Thyroid gland (tissue), 4 donors: ENCODE results near the gene MCOLN3. TPM values are rescaled to one million over a fixed set of nuclear protein-coding genes. Genes with fewer than 3 reads are reported as not detected.
"Not testable (repeated sequence)": the region's sequence is repeated elsewhere in the genome, so short reads cannot be mapped to it uniquely, and the experiment has no call there.

Experiments used
- DNase-seq, 2 donors: peaks; one replicate each; pipeline ENCODE4 v3.0.0-alpha.2; 2019
- H3K27ac ChIP-seq, 3 donors: fragments of 200-600 bp; sonication (generic); 1 replicate in 2 of 3; 2 replicates in 1 of 3; pipeline ENCODE4 v1.5.1; 2016 to 2019; ENCODE audit warnings: mild to moderate bottlenecking in 1 of 3, moderate library complexity in 1 of 3
- H3K27me3 ChIP-seq: fragments of 200-600 bp; sonication (generic); one replicate; pipeline ENCODE4 v1.5.1; 2019
- H3K36me3 ChIP-seq, 2 donors: fragments of 200-600 bp; sonication (generic); one replicate each; pipeline ENCODE4 v1.5.1; 2016 to 2019
- H3K4me1 ChIP-seq, 2 donors: fragments of 200-600 bp; sonication (generic); one replicate each; pipeline ENCODE4 v1.5.1; 2017 to 2019
- H3K4me3 ChIP-seq, 3 donors: fragments of 200-600 bp; sonication (generic); replicated peaks in 1 of 3; 1 replicate in 2 of 3; 2 replicates in 1 of 3; pipeline ENCODE4 v1.5.1; 2016; ENCODE audit warnings: mild to moderate bottlenecking in 1 of 3
- H3K9me3 ChIP-seq: fragments of 200-600 bp; sonication (generic); one replicate; pipeline ENCODE4 v1.5.1; 2017
- CTCF ChIP-seq, 6 experiments: fragments of 200-600 bp in 3 of 6; fragments of 450-650 bp in 3 of 6; sonication (generic) in 3 of 6; IDR thresholded peaks; one replicate each; pipeline ENCODE4 v1.5.1; 2016 to 2019; ENCODE audit warnings: antibody characterized with exemption in 6 of 6, mild to moderate bottlenecking in 2 of 6, inconsistent platforms in 1 of 6, moderate library complexity in 1 of 6
- POLR2A ChIP-seq, 2 donors: fragments of 450-650 bp; IDR thresholded peaks; one replicate each; pipeline ENCODE4 v1.6.1; 2017; ENCODE audit warnings: antibody characterized with exemption in 2 of 2, mild to moderate bottlenecking in 2 of 2, moderate library complexity in 1 of 2
- WGBS, 2 donors: methylation state at CpG; one replicate each; pipeline ENCODE4 v1.1.5; 2017; 5-methylcytosine and 5-hydroxymethylcytosine counted together
- intact Hi-C: fragments of 100-400 bp; cut with DNase I; formaldehyde crosslinking; loops from one replicate; pipeline ENCODE4 v1.15.1; 2023
- total RNA-seq, 4 donors: library from RNA; depleted of rRNA; stranded (reverse); fragments of >200 nt; gene quantifications; one replicate each; pipeline ENCODE4 v1.2.3, GENCODE V29; 2016

Gene MCOLN3
- total RNA-seq, 4 donors from 2014 or later = 1.8 to 8.3 (median 3.4) TPM

DNA sequence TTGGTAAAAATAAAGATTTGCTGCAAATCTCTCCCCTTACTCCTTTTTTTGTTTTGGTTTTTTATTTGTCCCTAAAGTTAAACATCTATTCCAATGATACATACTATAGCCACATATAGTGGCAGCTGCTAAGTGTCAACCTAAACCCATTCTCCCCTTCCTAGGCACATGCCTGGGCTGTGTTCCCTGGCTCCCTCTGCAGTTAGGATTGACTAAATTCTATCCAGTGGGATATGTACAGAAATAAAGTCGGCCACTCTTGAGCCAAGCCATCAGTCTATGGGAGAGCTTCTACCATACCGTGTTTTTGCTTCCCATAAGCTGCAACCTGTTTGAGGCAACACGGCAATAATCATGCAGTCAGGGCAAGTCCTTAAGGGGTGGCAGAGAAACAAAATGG is 23.6 kb downstream of the MCOLN3 start:
- Histone ChIP-seq H3K27ac (no peak overlapping the region), H3K27me3 (no peaks in the 10 kb centered on the region), H3K4me1 (no peaks in the 10 kb centered on the region), H3K4me3 (no peak overlapping the region), H3K36me3 (no peaks in the 10 kb centered on the region), H3K9me3 (no peaks in the 10 kb centered on the region)
- TF ChIP-seq POLR2A (IDR thresholded peaks at IDR 0.05) (no peak), CTCF (IDR thresholded peaks at IDR 0.05) (no peak)
- 85 to 93% methylated on average over 3 of the region's 3 CpGs for WGBS, 2 donors
- DNase-seq = no peak
- intact Hi-C loops = no loop called here

DNA sequence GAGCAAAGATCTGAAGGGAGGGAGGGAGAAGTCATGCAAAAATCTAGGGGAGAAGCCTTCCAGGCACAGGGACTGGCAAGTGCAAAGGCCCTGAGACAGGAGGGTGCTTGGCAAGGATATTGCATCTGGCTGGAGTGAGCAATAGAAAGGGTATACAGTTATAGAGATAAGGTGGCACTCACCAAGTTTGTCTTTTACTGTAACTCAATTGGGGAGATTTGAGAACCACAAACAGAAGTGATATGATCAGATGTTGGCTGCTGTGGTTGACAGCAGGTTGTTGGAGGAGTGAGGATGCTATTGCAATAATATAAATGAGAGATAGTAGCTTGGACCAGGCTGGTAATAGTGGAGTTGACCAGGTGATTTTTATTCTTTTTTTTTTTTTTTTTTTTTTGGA is 25.6 kb downstream of the MCOLN3 start:
- intact Hi-C loops = no loop called here
- H3K4me1 ChIP-seq = no peaks in the 10 kb centered on the region
- H3K36me3 ChIP-seq = no peaks in the 10 kb centered on the region
- H3K4me3 ChIP-seq = no peak overlapping the region
- no peak for DNase-seq
- H3K9me3 ChIP-seq = no peaks in the 10 kb centered on the region
- H3K27ac ChIP-seq = no peak overlapping the region
- H3K27me3 ChIP-seq = no peaks in the 10 kb centered on the region
- TF ChIP-seq CTCF (IDR thresholded peaks at IDR 0.05) = no peak
- no peak for TF ChIP-seq POLR2A (IDR thresholded peaks at IDR 0.05)

- WGBS, 2 donors = 48 to 66% methylated on average over 4 of the region's 4 CpGs
- no peak overlapping the region for H3K27ac ChIP-seq
- no peak overlapping the region for H3K4me3 ChIP-seq
- no peaks in the 10 kb centered on the region for H3K36me3 ChIP-seq
- intact Hi-C loops = no loop called here
- no peak for TF ChIP-seq CTCF (IDR thresholded peaks at IDR 0.05)
- no peak for TF ChIP-seq POLR2A (IDR thresholded peaks at IDR 0.05)
- no peaks in the 10 kb centered on the region for H3K9me3 ChIP-seq
- H3K4me1 ChIP-seq = no peaks in the 10 kb centered on the region
- no peaks in the 10 kb centered on the region for H3K27me3 ChIP-seq
- DNase-seq = no peak
These were observed 28.3 kb downstream of the MCOLN3 start for GRCh38 chr1:85019994-85020393.

- Histone ChIP-seq H3K4me3 (no peak overlapping the region), H3K4me1 (no peaks in the 10 kb centered on the region), H3K27me3 (no peaks in the 10 kb centered on the region), H3K9me3 (no peaks in the 10 kb centered on the region), H3K36me3 (no peaks in the 10 kb centered on the region), H3K27ac (no peak overlapping the region)
- WGBS, 2 donors = 85 to 95% methylated on average over 1 of the region's 1 CpG
- DNase-seq = no peak
- TF ChIP-seq CTCF (IDR thresholded peaks at IDR 0.05) (no peak), POLR2A (IDR thresholded peaks at IDR 0.05) (no peak)
- intact Hi-C loops = no loop called here
These were observed 32.5 kb downstream of the MCOLN3 start for GRCh38 chr1:85015826-85016225.

GRCh38 chr1:85005641-85006040 is 42.7 kb downstream of the MCOLN3 start:
- H3K27me3 ChIP-seq, H3K9me3 ChIP-seq, H3K36me3 ChIP-seq, H3K27ac ChIP-seq, intact Hi-C loops, H3K4me1 ChIP-seq, DNase-seq, H3K4me3 ChIP-seq: not testable (repeated sequence)
- WGBS, 2 donors = 80 to 86% methylated on average over 1 of the region's 1 CpG

DNA sequence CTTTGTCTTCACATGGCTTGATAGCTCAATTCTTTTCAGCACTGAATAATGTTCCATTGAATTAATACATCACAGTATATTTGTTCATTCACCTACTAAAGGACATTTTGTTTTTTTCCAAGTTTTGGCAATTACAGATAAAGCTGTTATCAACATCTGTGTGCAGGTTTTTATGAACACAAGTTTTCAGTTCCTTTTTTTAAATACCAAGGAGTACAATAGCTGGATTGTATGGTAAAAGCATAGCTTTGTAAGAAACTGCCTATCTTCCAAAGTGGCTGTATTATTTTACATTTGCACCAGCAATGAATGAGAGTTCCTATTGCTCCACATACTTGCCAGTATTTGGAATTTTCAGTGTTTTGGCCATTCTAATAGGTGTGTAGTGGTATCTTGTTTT is 46.6 kb downstream of the MCOLN3 start:
- Histone ChIP-seq H3K4me3 (no peak overlapping the region), H3K36me3 (no peaks in the 10 kb centered on the region), H3K4me1 (peaks cover 7 to 14% of the 10 kb centered on the region in 2 donors), H3K27ac (no peak overlapping the region), H3K9me3 (no peaks in the 10 kb centered on the region), H3K27me3 (no peaks in the 10 kb centered on the region)
- TF ChIP-seq POLR2A (IDR thresholded peaks at IDR 0.05) = no peak
- TF ChIP-seq CTCF (IDR thresholded peaks at IDR 0.05) = no peak
- intact Hi-C loops = no loop called here
- DNase-seq = no peak
